H1 (cell line): Measurements from ENCODE around the gene PRMT9.

Source experiments
- CHD1 ChIP-seq: IDR thresholded peaks from 2 replicates; pipeline ENCODE4 v1.6.1; 2012; ENCODE audit warnings: low read depth, low read length, improper control_type of control experiment
- CREB1 ChIP-seq: IDR thresholded peaks from 2 replicates; pipeline ENCODE4 v1.6.1; 2012; ENCODE audit warnings: inconsistent platforms
- CTCF ChIP-seq, 3 experiments: IDR thresholded peaks; 1 replicate in 2 of 3; 2 replicates in 1 of 3; pipeline versions ENCODE4 v1.5.1 to v1.6.1; 2011; ENCODE audit warnings: low read length in 3 of 3, mild to moderate bottlenecking in 3 of 3, inconsistent platforms in 2 of 3, low read depth in 1 of 3, moderate library complexity in 1 of 3; ENCODE audit not compliant: insufficient read depth in 1 of 3; ENCODE audit errors: control extremely low read depth in 1 of 3
- EZH2 ChIP-seq: fragments of 200-600 bp; sonication (generic); IDR thresholded peaks from 2 replicates; pipeline ENCODE4 v1.7.1; 2012; ENCODE audit warnings: low read depth, mild to moderate bottlenecking, moderate library complexity, low read length, inconsistent platforms; ENCODE audit not compliant: severe bottlenecking
- FOSL1 ChIP-seq: IDR thresholded peaks from 2 replicates; pipeline ENCODE4 v1.6.1; 2011; ENCODE audit warnings: mild to moderate bottlenecking, low read depth, low read length, moderate library complexity; ENCODE audit not compliant: insufficient read depth
- GABPA ChIP-seq: IDR thresholded peaks from 2 replicates; pipeline ENCODE4 v1.6.1; 2011; ENCODE audit warnings: mild to moderate bottlenecking, low read length, moderate library complexity, borderline replicate concordance; ENCODE audit not compliant: insufficient read depth
- GTF2F1 ChIP-seq: IDR thresholded peaks from 2 replicates; pipeline ENCODE4 v1.6.1; 2012; ENCODE audit warnings: low read depth, low read length, improper control_type of control experiment, borderline replicate concordance
- POLR2A ChIP-seq, 2 experiments: IDR thresholded peaks; 1 replicate in 1 of 2; 2 replicates in 1 of 2; pipeline ENCODE4 v1.6.1; 2011; ENCODE audit warnings: low read depth in 2 of 2, low read length in 2 of 2, mild to moderate bottlenecking in 2 of 2; ENCODE audit errors: control extremely low read depth in 1 of 2
- POLR2AphosphoS5 ChIP-seq: IDR thresholded peaks from 2 replicates; pipeline ENCODE4 v1.6.1; 2011; ENCODE audit warnings: low read depth, low read length
- RXRA ChIP-seq: IDR thresholded peaks from 2 replicates; pipeline ENCODE4 v1.6.1; 2011; ENCODE audit warnings: low read depth, mild to moderate bottlenecking, low read length, moderate library complexity; ENCODE audit not compliant: insufficient read depth
- TBP ChIP-seq: IDR thresholded peaks from 2 replicates; pipeline ENCODE4 v1.6.1; 2011; ENCODE audit warnings: low read depth, low read length, improper control_type of control experiment
- TEAD4 ChIP-seq: IDR thresholded peaks from 2 replicates; pipeline ENCODE4 v1.6.1; 2012; ENCODE audit warnings: low read depth, low read length, inconsistent platforms, mixed read lengths
- ZNF274 ChIP-seq: IDR thresholded peaks from 2 replicates; pipeline ENCODE4 v1.7.0; 2012; ENCODE audit warnings: low read length, borderline replicate concordance; ENCODE audit errors: extremely low read depth

GRCh38 chr4:147617841-147618691 is 65.9 kb downstream of the PRMT9 start:
- TF ChIP-seq CTCF (IDR thresholded peaks at IDR 0.05; ENCODE audit: control extremely low read depth in 1 of 3, insufficient read depth in 1 of 3, low read depth in 1 of 3, low read length in 3 of 3) (no peak), EZH2 (no peak), ZNF274 (no peak), POLR2A (IDR thresholded peaks at IDR 0.05; ENCODE audit: control extremely low read depth in 1 of 2, low read depth in 2 of 2, low read length in 2 of 2) (no peak; a peak in 1 of 3 replicates), RXRA (no peak), POLR2AphosphoS5 (no peak), GTF2F1 (no peak), FOSL1 (no peak), CHD1 (no peak), TBP (no peak), CREB1 (no peak), TEAD4 (no peak), GABPA (no peak)
